ENCODE results near the gene HOOK1.
"Not testable (repeated sequence)": the region's sequence is repeated elsewhere in the genome, so short reads cannot be mapped to it uniquely, and the experiment has no call there.

HOOK1 gene

GRCh38 chr1:59892841-59893811 is 78.4 kb downstream of the HOOK1 start:
- no peak for FAIRE-seq

- FAIRE-seq = no peak
Observed at GRCh38 chr1:59897165-59897564, 82.4 kb downstream of the HOOK1 start.

- FAIRE-seq = no peak
Observed at GRCh38 chr1:59898927-59899326, 84.2 kb downstream of the HOOK1 start.

- FAIRE-seq = no peak
Observed at GRCh38 chr1:59900640-59901039, 85.9 kb downstream of the HOOK1 start.

- FAIRE-seq = no peak
Observed at GRCh38 chr1:59901770-59902388, 87.1 kb downstream of the HOOK1 start.

GRCh38 chr1:59903141-59903754 is 88.5 kb downstream of the HOOK1 start:
- FAIRE-seq = no peak

GRCh38 chr1:59906931-59907330 is 92.2 kb downstream of the HOOK1 start:
- no peak for FAIRE-seq

GRCh38 chr1:59908084-59908483 is 93.3 kb downstream of the HOOK1 start:
- no peak for FAIRE-seq

- FAIRE-seq = no peak
Observed at GRCh38 chr1:59908682-59909081, 93.9 kb downstream of the HOOK1 start.

GRCh38 chr1:59914791-59915286 is 100.1 kb downstream of the HOOK1 start:
- FAIRE-seq = not testable (repeated sequence)

GRCh38 chr1:59915516-59915915 is 100.8 kb downstream of the HOOK1 start:
- FAIRE-seq = no peak

GRCh38 chr1:59917026-59917784 is 102.5 kb downstream of the HOOK1 start:
- no peak for FAIRE-seq

GRCh38 chr1:59917785-59918180 is 103.0 kb downstream of the HOOK1 start:
- no peak for FAIRE-seq

GRCh38 chr1:59919746-59920145 is 105.0 kb downstream of the HOOK1 start:
- no peak for FAIRE-seq

- not testable (repeated sequence) for FAIRE-seq
Observed at GRCh38 chr1:59921258-59921899, 106.6 kb downstream of the HOOK1 start.

- FAIRE-seq = no peak
Observed at GRCh38 chr1:59924653-59925052, 109.9 kb downstream of the HOOK1 start.

All from endometrium (tissue), 2 donors.